ENCODE results near the gene NUMB.

Gene NUMB

GRCh38 chr14:73225496-73225895 is 232.8 kb downstream of the NUMB start:
- DNase-seq: no peak

All from activated CD4-positive, alpha-beta T cell treated with anti-CD3 and anti-CD28 coated beads for 4 hours (primary cell).